Testis (tissue), 2 donors: ENCODE data around the gene USP17L24.
"Not testable (repeated sequence)": the region's sequence is repeated elsewhere in the genome, so short reads cannot be mapped to it uniquely, and the experiment has no call there.

Experiments
- CTCF ChIP-seq, 3 experiments: fragments of 450-650 bp in 2 of 3; fragments of 200-600 bp in 1 of 3; sonication (generic) in 1 of 3; IDR thresholded peaks; one replicate each; pipeline ENCODE4 v1.5.1; 2016 to 2019; ENCODE audit warnings: antibody characterized with exemption in 3 of 3, mild to moderate bottlenecking in 2 of 3, moderate library complexity in 1 of 3
- POLR2A ChIP-seq: fragments of 450-650 bp; IDR thresholded peaks from one replicate; pipeline ENCODE4 v1.6.1; 2017; ENCODE audit warnings: antibody characterized with exemption, mild to moderate bottlenecking, moderate library complexity

GRCh38 chr4:9324191-9324590 is 774 bp upstream of the USP17L24 start:
- not testable (repeated sequence) for TF ChIP-seq CTCF (IDR thresholded peaks at IDR 0.05); POLR2A
